Ovary (tissue), 9 donors: ENCODE data around the gene CHRD. TPM values are rescaled to one million over a fixed set of nuclear protein-coding genes. Genes with fewer than 3 reads are reported as not detected.

ENCODE experiments used
- DNase-seq, 5 donors: peaks; one replicate each; pipeline ENCODE4 v3.0.0-alpha.2; 2019 to 2020
- H3K27ac ChIP-seq, 2 donors: fragments of 200-600 bp; one replicate each; pipeline versions ENCODE4 v1.5.1 to v1.8.0; 2019 to 2022
- H3K27me3 ChIP-seq: fragments of 200-600 bp; one replicate; pipeline ENCODE4 v1.8.0; 2022
- H3K36me3 ChIP-seq: fragments of 200-600 bp; sonication (generic); one replicate; pipeline ENCODE4 v1.5.1; 2019
- H3K4me1 ChIP-seq: one replicate; pipeline ENCODE4 v1.8.1; 2013; ENCODE audit warnings: mild to moderate bottlenecking, moderate library complexity; ENCODE audit not compliant: insufficient read depth
- H3K4me3 ChIP-seq: fragments of 200-600 bp; sonication (generic); one replicate; pipeline ENCODE4 v1.5.1; 2017
- H3K9me3 ChIP-seq, 2 donors: fragments of 200-600 bp in 1 of 2; sonication (generic) in 1 of 2; one replicate each; pipeline versions ENCODE4 v1.5.1 to v1.8.1; 2013 to 2019; ENCODE audit warnings: mild to moderate bottlenecking in 1 of 2, moderate library complexity in 1 of 2
- EP300 ChIP-seq: sonication (generic); formaldehyde crosslinking; IDR thresholded peaks from one replicate; pipeline ENCODE4 v1.6.1; 2017; ENCODE audit warnings: antibody characterized with exemption
- POLR2A ChIP-seq: fragments of 450-650 bp; IDR thresholded peaks from one replicate; pipeline ENCODE4 v1.6.1; 2017; ENCODE audit warnings: antibody characterized with exemption, mild to moderate bottlenecking, moderate library complexity
- WGBS, 3 donors: extraction: QIAGEN DNeasy Blood & Tissue Kit in 1 of 3; methylation state at CpG; one replicate each; pipeline versions ENCODE4 v1.1.5 to v1.1.7; 2013 to 2017; 5-methylcytosine and 5-hydroxymethylcytosine counted together
- intact Hi-C, 4 donors: fragments of 100-400 bp; cut with DNase I; formaldehyde crosslinking; loops; one replicate each; pipeline versions ENCODE4 v1.11.0 to v1.15.1; 2022 to 2023
- polyA plus RNA-seq, 2 donors: library from polyadenylated mRNA; stranded (reverse); fragments of 200-250 nt in 1 of 2; fragments of 350-450 nt in 1 of 2; fragmentation: Illumina TruSeq in 1 of 2; extraction: RNeasy Lipid Tissue Mini Kit (QIAGEN cat#74804) in 1 of 2; gene quantifications; one replicate each; pipeline ENCODE4 v1.2.3, GENCODE V29; 2013 to 2014
- total RNA-seq, 7 donors: library from RNA; depleted of rRNA in 2 of 7; stranded (reverse); fragments of >200 nt in 2 of 7; fragmentation: NEBNext Ultra II Directional in 3 of 7; extraction: Animal tissue kit (Norgen Biotek cat#: 25700) in 3 of 7; gene quantifications; one replicate each; pipeline versions ENCODE4 v1.1.0 to v1.2.4, GENCODE V29; 2016 to 2023
- TF ChIP-seq, protein P1 (sequence below), 3 donors: fragments of 450-650 bp in 2 of 3; fragments of 200-600 bp in 1 of 3; IDR thresholded peaks; one replicate each; pipeline versions ENCODE4 v1.5.1 to v1.8.0; 2016 to 2022; ENCODE audit warnings: antibody characterized with exemption in 3 of 3, mild to moderate bottlenecking in 1 of 3
- donor health status: DM: no; HTN: no; CAD: no; lungs with moderate emphysema.
- donor health status: DM: no; HTN: no; CAD: no.
- donor health status: Bipolar disorder and iron deficiency.
- donor health status: DM: yes; HTN: yes; CAD: no.
- donor health status: DM: no; HTN: no; CAD: no.
- donor health status: DM: yes; HTN: yes; CAD: no.

CHRD gene
- total and polyA plus RNA-seq, 9 donors: 3.1 to 37.3 (median 20.5) TPM

GRCh38 chr3:184386047-184386806 lies 6.4 kb downstream of the CHRD start:
- intact Hi-C loops: no loop called here
- no peak overlapping the region for H3K27ac ChIP-seq
- DNase-seq: no peak
- no peaks in the 10 kb centered on the region for H3K9me3 ChIP-seq
- no peaks in the 10 kb centered on the region for H3K27me3 ChIP-seq
- H3K36me3 ChIP-seq: no peaks in the 10 kb centered on the region
- no peak overlapping the region for H3K4me3 ChIP-seq
- 81 to 87% (median 83%) methylated on average over 31 to 37 of the region's 37 CpGs for WGBS, 3 donors
- TF ChIP-seq EP300 (no peak), POLR2A (no peak)
- TF ChIP-seq, protein P1, sequence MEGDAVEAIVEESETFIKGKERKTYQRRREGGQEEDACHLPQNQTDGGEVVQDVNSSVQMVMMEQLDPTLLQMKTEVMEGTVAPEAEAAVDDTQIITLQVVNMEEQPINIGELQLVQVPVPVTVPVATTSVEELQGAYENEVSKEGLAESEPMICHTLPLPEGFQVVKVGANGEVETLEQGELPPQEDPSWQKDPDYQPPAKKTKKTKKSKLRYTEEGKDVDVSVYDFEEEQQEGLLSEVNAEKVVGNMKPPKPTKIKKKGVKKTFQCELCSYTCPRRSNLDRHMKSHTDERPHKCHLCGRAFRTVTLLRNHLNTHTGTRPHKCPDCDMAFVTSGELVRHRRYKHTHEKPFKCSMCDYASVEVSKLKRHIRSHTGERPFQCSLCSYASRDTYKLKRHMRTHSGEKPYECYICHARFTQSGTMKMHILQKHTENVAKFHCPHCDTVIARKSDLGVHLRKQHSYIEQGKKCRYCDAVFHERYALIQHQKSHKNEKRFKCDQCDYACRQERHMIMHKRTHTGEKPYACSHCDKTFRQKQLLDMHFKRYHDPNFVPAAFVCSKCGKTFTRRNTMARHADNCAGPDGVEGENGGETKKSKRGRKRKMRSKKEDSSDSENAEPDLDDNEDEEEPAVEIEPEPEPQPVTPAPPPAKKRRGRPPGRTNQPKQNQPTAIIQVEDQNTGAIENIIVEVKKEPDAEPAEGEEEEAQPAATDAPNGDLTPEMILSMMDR (IDR thresholded peaks at IDR 0.05): no peak
- H3K4me1 ChIP-seq: no peaks in the 10 kb centered on the region

GRCh38 chr3:184387174-184387714 lies 7.4 kb downstream of the CHRD start:
- no peak for DNase-seq

DNA sequence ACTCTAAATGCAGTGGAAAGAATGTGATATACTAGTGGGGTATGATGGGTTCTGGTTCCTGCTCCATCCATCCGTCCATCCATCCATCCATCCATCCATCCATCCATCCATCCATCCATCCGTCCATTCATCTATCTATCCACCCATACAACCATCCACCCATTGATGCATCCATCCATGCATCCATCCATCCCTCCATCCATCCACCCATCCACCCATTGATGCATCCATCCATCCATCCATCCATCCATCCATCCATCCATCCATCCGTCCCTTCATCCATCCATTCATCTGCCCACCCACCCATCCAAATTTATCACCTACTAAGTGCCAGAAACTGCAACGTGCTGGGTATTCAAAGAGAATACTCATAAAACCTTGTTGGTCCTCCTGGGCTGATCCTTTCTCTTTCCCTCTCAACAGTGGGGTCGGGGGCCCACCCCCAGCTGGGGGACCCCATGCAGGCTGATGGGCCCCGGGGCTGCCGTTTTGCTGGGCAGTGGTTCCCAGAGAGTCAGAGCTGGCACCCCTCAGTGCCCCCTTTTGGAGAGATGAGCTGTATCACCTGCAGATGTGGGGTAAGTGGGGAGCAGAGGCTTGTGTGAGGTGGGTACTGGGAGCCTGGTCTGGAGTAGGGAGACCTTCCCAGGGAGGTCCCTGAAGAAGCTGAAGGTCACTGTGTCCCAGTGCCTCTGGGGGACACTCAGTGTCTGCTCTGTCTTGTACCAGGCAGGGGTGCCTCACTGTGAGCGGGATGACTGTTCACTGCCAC lies 8.5 kb downstream of the CHRD start:
- Histone ChIP-seq H3K9me3 (no peaks in the 10 kb centered on the region), H3K4me3 (no peak overlapping the region), H3K4me1 (no peaks in the 10 kb centered on the region), H3K27me3 (no peaks in the 10 kb centered on the region), H3K36me3 (no peaks in the 10 kb centered on the region), H3K27ac (no peak overlapping the region)
- 74 to 85% (median 80%) methylated on average over 8 of the region's 8 CpGs for WGBS, 3 donors
- no peak for DNase-seq
- TF ChIP-seq POLR2A (no peak), EP300 (no peak)
- TF ChIP-seq, protein P1 (IDR thresholded peaks at IDR 0.05): no peak
- intact Hi-C loops: no loop called here

More at GRCh38 chr3:184387174-184387714, 7.4 kb downstream of the CHRD start:
- Histone ChIP-seq H3K36me3 (no peaks in the 10 kb centered on the region), H3K27ac (no peak overlapping the region), H3K4me3 (no peak overlapping the region), H3K27me3 (no peaks in the 10 kb centered on the region), H3K9me3 (no peaks in the 10 kb centered on the region), H3K4me1 (no peaks in the 10 kb centered on the region)
- TF ChIP-seq POLR2A (no peak), EP300 (no peak)
- TF ChIP-seq, protein P1 (IDR thresholded peaks at IDR 0.05): no peak
- intact Hi-C loops: no loop called here
- WGBS, 3 donors: 90 to 93% (median 91%) methylated on average over 12 of the region's 12 CpGs

DNA sequence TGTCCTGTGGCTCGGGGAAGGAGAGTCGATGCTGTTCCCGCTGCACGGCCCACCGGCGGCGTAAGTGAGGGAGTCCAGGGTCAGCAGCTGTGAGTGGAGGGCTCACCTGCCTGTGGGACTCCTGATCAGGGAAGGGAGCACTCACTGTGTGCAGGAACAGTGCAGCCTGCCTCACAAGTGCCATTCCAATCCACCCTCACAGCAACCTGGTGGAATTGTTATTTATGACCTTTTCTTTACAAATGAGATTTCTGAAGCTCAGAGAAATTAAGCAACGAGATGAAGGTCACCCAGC lies 9.0 kb downstream of the CHRD start:
- no peaks in the 10 kb centered on the region for H3K9me3 ChIP-seq
- H3K4me1 ChIP-seq: no peaks in the 10 kb centered on the region
- no peak overlapping the region for H3K4me3 ChIP-seq
- no peaks in the 10 kb centered on the region for H3K36me3 ChIP-seq
- no peaks in the 10 kb centered on the region for H3K27me3 ChIP-seq
- intact Hi-C loops: no loop called here
- TF ChIP-seq, protein P1 (IDR thresholded peaks at IDR 0.05): no peak
- TF ChIP-seq POLR2A (no peak), EP300 (no peak)
- WGBS, 3 donors: 73 to 83% (median 78%) methylated on average over 8 of the region's 8 CpGs
- no peak overlapping the region for H3K27ac ChIP-seq
- DNase-seq: no peak
